OCI-M2 (cell line): ENCODE data around the gene NOP56.
"Not testable (repeated sequence)": the region's sequence is repeated elsewhere in the genome, so short reads cannot be mapped to it uniquely, and the experiment has no call there.

Experiments
- DNase-seq: peaks from one replicate; lab custom pipeline; 2025; ENCODE audit not compliant: unreplicated experiment; lab: John Stamatoyannopoulos, UW

Gene NOP56

DNA sequence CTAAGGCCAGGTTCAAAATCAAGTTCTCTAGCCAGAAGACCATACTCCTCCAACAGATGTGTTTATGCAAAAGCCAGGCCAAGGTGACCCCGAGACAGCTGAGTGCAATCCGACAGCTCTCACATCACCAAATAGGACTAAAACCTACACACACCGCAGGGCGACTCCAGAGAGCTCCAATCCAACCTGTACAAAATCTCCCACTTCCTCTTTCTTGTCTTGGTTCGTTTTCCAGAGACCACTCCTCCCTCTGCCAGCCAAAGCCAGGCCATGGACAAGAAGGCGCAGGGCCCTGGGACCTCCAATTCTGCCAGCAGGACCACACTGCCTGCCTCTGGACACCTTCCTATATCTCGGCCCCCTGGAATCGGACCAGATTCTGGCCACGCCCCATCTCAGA is 11.5 kb upstream of the NOP56 start:
- no peak for DNase-seq

DNA sequence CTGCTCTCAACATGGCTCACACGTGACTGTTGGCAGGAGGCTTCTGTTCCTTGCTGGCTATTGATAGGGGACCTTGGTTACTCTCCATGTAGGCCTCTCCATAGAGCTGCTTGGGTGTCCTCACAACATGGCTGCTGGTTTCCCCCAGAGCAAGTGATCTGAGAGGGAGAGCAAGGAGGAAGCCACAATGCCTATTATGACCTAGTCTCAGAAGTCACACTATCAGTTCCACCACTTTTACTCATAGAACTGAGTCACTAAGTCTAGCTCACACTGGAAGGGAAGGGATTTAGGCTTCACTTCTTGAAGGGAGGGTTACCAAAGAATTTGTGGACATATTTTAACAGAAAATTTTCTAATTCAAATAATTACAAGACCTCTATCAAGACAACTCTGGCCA is 8.7 kb upstream of the NOP56 start:
- DNase-seq = no peak

DNA sequence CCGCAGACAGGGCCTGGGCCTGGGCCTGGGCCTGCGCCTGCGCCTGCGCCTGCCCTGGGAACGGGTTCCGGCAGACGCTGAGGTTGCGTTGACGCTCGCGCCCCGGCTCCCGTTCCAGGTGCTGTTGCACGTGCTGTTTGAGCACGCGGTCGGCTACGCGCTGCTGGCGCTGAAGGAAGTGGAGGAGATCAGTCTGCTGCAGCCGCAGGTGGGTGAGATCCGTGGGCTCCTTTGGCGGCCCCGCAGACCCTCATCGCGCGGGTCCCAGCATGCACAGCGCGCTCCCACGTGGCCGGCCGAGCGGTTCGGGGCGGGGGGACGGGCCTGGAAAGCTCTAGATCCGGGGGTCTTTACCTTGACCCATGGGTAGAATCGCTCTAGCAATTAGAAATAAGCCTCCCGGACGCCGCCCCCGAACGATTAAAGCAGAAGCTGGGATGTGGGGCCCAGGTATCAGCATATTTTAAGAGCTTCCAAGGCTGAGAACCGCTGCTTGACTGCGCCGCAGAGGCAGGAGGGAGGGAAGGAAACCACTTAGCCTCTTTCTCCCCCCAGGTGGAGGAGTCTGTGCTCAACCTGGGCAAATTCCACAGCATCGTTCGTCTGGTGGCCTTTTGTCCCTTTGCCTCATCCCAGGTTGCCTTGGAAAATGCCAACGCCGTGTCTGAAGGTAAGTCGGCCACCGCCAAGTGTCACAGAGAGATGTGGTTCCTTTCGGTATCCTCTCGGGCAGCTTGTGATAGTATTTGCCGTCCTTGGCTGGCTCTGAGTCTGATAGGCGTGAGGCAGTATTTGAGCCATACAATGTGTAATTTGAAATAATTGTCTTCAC is 508 bp downstream of the NOP56 start:
- DNase-seq = no peak

- no peak for DNase-seq
Measured at GRCh38 chr20:2653556-2654383, 1.3 kb downstream of the NOP56 start.

GRCh38 chr20:2654384-2654822 is 2.0 kb downstream of the NOP56 start:
- DNase-seq = no peak

- DNase-seq = no peak
Measured at GRCh38 chr20:2654831-2655230, 2.4 kb downstream of the NOP56 start.

- no peak for DNase-seq
Measured at GRCh38 chr20:2655331-2656116, 3.1 kb downstream of the NOP56 start.

DNA sequence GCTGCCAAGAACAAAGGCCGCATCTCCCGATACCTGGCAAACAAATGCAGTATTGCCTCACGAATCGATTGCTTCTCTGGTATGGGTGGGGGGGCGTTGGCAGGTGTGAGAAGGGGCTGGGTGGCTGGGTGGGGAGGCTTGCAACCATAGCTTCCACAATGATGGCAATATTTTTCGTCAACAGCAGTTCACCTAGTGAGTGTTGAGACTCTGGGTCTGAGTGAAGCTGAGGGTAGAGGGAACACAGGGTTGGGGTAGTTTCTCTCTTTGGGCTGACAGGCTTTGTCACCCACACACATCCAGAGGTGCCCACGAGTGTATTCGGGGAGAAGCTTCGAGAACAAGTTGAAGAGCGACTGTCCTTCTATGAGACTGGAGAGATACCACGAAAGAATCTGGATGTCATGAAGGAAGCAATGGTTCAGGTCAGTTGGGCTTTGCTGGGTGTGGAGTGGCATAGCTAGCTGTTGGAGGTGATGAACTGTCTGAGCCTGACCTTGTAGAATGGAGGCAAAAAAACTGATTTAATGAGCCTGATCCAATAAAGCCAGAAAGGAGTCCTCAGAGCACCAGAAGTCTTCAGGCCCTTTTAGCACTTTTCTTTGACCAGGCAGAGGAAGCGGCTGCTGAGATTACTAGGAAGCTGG is 4.2 kb downstream of the NOP56 start:
- no peak for DNase-seq

GRCh38 chr20:2657241-2657640 is 4.8 kb downstream of the NOP56 start:
- no peak for DNase-seq

- no peak for DNase-seq
Measured at GRCh38 chr20:2657674-2658073, 5.2 kb downstream of the NOP56 start.

GRCh38 chr20:2658414-2659354 is 6.3 kb downstream of the NOP56 start:
- DNase-seq = no peak

DNA sequence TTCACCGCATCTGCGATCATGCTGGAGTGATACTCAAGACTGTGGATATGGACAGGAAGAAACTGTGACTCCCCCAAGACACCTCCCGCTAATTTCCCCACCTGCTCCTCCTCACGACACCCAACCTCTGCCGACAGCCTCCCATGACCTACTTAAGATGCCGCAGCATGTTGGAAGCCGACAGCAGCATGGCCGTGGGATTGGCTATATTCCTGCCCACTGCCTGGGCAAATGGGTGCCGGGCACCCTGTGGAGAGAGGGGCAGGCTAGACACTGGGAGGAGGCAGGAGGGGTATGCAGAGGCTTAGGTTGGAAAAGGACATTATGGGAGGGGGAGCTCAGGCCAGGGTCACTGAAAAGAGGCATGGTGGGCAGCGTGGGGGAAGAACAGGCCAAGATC is 7.1 kb downstream of the NOP56 start:
- DNase-seq = no peak

- no peak for DNase-seq
Measured at GRCh38 chr20:2663364-2663886, 11.0 kb downstream of the NOP56 start.

DNA sequence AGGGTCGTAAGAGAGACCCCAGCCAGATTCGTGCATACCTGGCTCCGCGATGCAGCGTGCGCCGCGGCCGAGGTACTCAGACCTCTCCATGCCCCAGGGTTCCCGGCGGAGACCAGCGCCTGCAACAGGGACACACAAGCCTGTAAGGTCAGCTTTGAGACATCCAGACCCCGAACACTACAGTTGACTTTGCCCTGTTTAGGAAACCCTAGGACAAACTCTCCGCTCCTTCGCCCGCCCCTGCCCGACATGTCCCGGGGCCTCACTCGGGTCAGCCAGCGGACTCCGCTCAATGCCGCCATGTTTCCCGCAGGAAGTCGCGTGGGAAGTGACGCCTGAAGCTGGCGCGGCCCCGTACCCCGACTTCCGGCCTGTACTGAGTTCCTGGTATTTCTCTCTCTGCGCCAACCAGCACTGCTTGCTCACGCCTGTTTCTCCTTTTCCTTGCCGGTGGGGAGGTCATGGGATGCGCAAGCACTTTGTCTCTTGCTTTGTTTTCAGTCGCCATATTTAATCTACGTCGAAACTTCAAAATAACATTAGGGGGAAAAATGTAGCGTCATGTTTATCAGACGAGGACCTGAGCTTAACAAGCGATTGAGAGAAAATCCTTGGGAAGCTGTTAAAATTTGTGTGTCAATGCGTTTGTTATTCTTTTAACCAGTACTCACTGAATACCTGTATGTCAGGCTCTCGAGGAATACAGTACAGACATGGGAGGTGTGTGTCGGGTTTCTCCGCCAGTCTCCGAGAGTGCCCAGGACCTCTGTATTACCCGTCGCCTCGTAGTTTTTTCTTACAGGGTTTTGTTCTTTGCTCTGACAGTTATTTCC is 11.7 kb downstream of the NOP56 start, which contains the start of gene IDH3B:
IDH3B (minus strand) TSS at position 330 of the 833 bp plus-strand sequence; CDS start at position 302, 28 bp downstream.
- DNase-seq = no peak

DNA sequence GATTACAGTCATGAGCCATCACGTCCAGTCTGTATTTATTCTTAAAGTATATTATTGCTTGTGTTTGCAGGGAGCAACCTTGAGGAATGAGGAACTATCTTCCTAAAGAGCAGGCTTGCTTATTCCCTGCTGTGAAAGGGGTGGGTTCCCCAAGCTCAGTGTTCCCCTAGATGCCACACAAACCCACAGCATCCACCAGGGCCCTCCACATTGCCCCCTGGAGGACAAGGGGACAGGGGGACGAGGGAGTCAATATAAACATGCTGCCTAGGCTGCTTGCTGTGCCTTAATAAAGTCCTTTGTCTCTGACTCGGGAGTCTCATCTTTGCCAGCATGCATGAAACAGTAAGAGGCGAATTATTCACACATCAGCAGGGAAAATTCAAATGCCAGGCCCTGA is 19.5 kb downstream of the NOP56 start:
- DNase-seq = no peak

GRCh38 chr20:2672446-2672845 is 20.0 kb downstream of the NOP56 start:
- DNase-seq = no peak

DNA sequence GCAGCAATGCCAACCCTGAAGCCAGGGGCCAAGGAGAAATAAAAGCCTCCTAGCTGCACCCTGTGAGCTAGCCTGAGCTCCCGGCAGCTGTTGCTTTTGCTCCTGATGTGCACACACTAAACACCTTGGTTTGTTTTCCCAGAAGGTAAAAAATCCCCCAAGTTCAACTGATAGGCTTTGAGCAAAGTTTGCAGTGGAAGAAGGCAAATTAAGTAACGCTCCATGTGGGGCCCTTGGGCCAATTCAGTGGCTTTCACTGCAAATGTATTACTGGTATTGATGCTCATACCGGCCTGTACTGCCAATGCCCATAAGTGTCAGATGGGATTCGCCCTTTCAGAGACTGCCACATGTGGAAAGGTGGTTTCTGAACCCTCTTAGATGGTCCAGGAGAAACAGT is 21.0 kb downstream of the NOP56 start:
- DNase-seq = no peak

GRCh38 chr20:2680046-2680445 is 27.6 kb downstream of the NOP56 start:
- DNase-seq = no peak

- not testable (repeated sequence) for DNase-seq
Measured at GRCh38 chr20:2682040-2682439, 29.6 kb downstream of the NOP56 start.
